ENCODE data around the gene DEXI.

DEXI gene

GRCh38 chr16:10957771-10958482 lies 15.7 kb upstream of the DEXI start:
- ChIA-PET CTCF (interaction anchor here (0.9 to 17.8 kb wide), 7 partner anchors 5 to 450 kb away, joined by 3 to 305 read pairs (median 5); partner anchors contain the start of gene CLEC16A), POLR2A (interaction anchor here (0.6 to 1.3 kb wide), 4 partner anchors 62 to 298 kb away, joined by 3 to 7 read pairs (median 5); partner anchors contain the start of gene SOCS1)
- TF ChIP-seq, protein P1, sequence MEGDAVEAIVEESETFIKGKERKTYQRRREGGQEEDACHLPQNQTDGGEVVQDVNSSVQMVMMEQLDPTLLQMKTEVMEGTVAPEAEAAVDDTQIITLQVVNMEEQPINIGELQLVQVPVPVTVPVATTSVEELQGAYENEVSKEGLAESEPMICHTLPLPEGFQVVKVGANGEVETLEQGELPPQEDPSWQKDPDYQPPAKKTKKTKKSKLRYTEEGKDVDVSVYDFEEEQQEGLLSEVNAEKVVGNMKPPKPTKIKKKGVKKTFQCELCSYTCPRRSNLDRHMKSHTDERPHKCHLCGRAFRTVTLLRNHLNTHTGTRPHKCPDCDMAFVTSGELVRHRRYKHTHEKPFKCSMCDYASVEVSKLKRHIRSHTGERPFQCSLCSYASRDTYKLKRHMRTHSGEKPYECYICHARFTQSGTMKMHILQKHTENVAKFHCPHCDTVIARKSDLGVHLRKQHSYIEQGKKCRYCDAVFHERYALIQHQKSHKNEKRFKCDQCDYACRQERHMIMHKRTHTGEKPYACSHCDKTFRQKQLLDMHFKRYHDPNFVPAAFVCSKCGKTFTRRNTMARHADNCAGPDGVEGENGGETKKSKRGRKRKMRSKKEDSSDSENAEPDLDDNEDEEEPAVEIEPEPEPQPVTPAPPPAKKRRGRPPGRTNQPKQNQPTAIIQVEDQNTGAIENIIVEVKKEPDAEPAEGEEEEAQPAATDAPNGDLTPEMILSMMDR (IDR thresholded peaks at IDR 0.05; ENCODE audit: control extremely low read depth, extremely low read depth, low read depth, missing control alignments) = no peak
- no peak for DNase-seq (ENCODE audit: extremely low spot score)

DNA sequence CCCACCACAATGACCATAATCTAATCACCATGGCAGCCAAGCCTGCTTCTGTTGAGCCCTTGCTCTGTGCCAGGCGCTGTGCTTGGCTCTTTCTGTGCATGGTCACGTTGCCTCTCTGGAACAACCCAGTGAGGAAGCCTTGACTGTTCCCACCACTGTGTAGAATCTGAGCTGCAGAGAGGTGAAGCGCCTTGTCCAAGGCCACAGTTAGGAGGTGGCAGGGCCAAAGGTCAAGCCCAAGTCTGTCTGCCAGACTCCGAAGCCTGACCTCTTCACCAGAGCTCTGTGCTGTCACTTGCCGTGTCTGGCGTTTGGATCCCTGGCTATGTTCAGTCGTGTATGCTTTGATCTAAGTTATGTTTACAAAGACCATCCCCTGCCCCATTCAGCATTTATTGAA lies 12.6 kb upstream of the DEXI start:
- ChIA-PET POLR2A (no interaction called here), CTCF (interaction anchor here (0.8 to 17.8 kb wide), 24 partner anchors 9 to 686 kb away, joined by 3 to 305 read pairs (median 4); partner anchors contain the start of genes CLEC16A and SOCS1)
- DNase-seq (ENCODE audit: extremely low spot score) = no peak
- TF ChIP-seq, protein P1 (IDR thresholded peaks at IDR 0.05; ENCODE audit: control extremely low read depth, extremely low read depth, low read depth, missing control alignments) = no peak

GRCh38 chr16:10951026-10951425 lies 8.8 kb upstream of the DEXI start:
- ChIA-PET CTCF (interaction anchor here (0.9 to 17.8 kb wide), 5 partner anchors 10 to 455 kb away, joined by 3 to 305 read pairs (median 5); partner anchors contain the start of gene SOCS1), POLR2A (interaction anchor here (1.6 kb wide), 1 partner anchor 305 kb away, joined by 5 read pairs; the partner anchor contains the start of gene SOCS1)
- DNase-seq (ENCODE audit: extremely low spot score) = no peak
- TF ChIP-seq, protein P1 (IDR thresholded peaks at IDR 0.05; ENCODE audit: control extremely low read depth, extremely low read depth, low read depth, missing control alignments) = no peak

DNA sequence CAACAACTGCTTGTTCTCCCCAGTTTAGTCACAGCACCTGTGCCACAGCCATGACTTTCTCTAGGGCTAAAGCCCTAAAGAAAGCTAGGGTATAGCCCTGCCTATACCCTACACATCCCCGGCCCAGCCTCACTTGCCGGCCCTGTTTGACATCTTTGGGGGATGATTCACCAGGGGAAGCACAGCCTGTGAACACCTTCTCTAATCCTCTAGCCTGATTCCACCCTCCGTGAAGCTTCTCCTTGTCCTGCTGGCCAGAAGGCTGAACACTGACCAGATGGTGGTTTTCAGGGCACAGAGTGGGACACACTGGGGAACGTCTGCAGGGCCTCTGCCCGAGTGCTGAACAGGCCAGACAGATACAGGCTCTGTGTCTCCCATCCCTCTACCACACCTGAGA lies 8.1 kb upstream of the DEXI start:
- TF ChIP-seq, protein P1 (IDR thresholded peaks at IDR 0.05; ENCODE audit: control extremely low read depth, extremely low read depth, low read depth, missing control alignments) = no peak
- DNase-seq (ENCODE audit: extremely low spot score) = no peak
- ChIA-PET POLR2A (interaction anchor here (1.6 kb wide), 1 partner anchor 306 kb away, joined by 5 read pairs; the partner anchor contains the start of gene SOCS1), CTCF (interaction anchor here (0.9 to 17.8 kb wide), 9 partner anchors 10 to 637 kb away, joined by 3 to 305 read pairs (median 3); partner anchors contain the start of genes LITAF and SOCS1)

GRCh38 chr16:10949424-10949970 lies 7.2 kb upstream of the DEXI start:
- TF ChIP-seq, protein P1 (IDR thresholded peaks at IDR 0.05; ENCODE audit: control extremely low read depth, extremely low read depth, low read depth, missing control alignments) = no peak
- no peak for DNase-seq (ENCODE audit: extremely low spot score)
- POLR2A ChIA-PET = interaction anchor here (1.0 to 1.4 kb wide), 2 partner anchors 15 to 306 kb away, joined by 3 to 7 read pairs; no protein-coding TSS in a partner anchor
- CTCF ChIA-PET = interaction anchor here (1.0 to 17.8 kb wide), 15 partner anchors 9 to 638 kb away, joined by 3 to 305 read pairs (median 4); partner anchors contain the start of genes LITAF and SOCS1

GRCh38 chr16:10947211-10947787 lies 5.0 kb upstream of the DEXI start:
- POLR2A ChIA-PET = interaction anchor here (0.5 to 1.2 kb wide), 2 partner anchors 308 to 825 kb away, joined by 3 to 4 read pairs; no protein-coding TSS in a partner anchor
- DNase-seq (ENCODE audit: extremely low spot score) = no peak
- TF ChIP-seq, protein P1 (IDR thresholded peaks at IDR 0.05; ENCODE audit: control extremely low read depth, extremely low read depth, low read depth, missing control alignments) = no peak
- CTCF ChIA-PET = interaction anchor here (0.8 to 17.8 kb wide), 2 partner anchors 17 to 309 kb away, joined by 4 to 305 read pairs; partner anchors contain the start of gene SOCS1

Data from GM10248 (cell line).